ENCODE measurements around the gene AUTS2.

Gene AUTS2

GRCh38 chr7:70492625-70493024 lies 894.4 kb downstream of the AUTS2 start:
- DNase-seq = peak; percentile 38 to 86

GRCh38 chr7:70494225-70495032 lies 896.2 kb downstream of the AUTS2 start:
- no peak for DNase-seq

- no peak for DNase-seq
Observed at GRCh38 chr7:70495033-70495376, 896.7 kb downstream of the AUTS2 start.

- no peak for DNase-seq
Observed at GRCh38 chr7:70497793-70498192, 899.5 kb downstream of the AUTS2 start.

- DNase-seq = peak; percentile 44 to 87
Observed at GRCh38 chr7:70498232-70498992, 900.1 kb downstream of the AUTS2 start.

- DNase-seq = no peak
Observed at GRCh38 chr7:70500261-70500660, 902.0 kb downstream of the AUTS2 start.

GRCh38 chr7:70502117-70502863 lies 904.0 kb downstream of the AUTS2 start:
- no peak for DNase-seq

- DNase-seq = no peak
Observed at GRCh38 chr7:70504254-70504653, 906.0 kb downstream of the AUTS2 start.

- DNase-seq = no peak
Observed at GRCh38 chr7:70505468-70505867, 907.2 kb downstream of the AUTS2 start.

GRCh38 chr7:70505886-70506285 lies 907.6 kb downstream of the AUTS2 start:
- no peak for DNase-seq

GRCh38 chr7:70506434-70506833 lies 908.2 kb downstream of the AUTS2 start:
- no peak for DNase-seq

- DNase-seq = no peak
Observed at GRCh38 chr7:70512144-70512543, 913.9 kb downstream of the AUTS2 start.

- peak; percentile 36 to 71 for DNase-seq
Observed at GRCh38 chr7:70512761-70513160, 914.5 kb downstream of the AUTS2 start.

- DNase-seq = no peak
Observed at GRCh38 chr7:70520611-70521010, 922.3 kb downstream of the AUTS2 start.

- no peak for DNase-seq
Observed at GRCh38 chr7:70523249-70523988, 925.1 kb downstream of the AUTS2 start.

GRCh38 chr7:70523989-70524351 lies 925.7 kb downstream of the AUTS2 start:
- no peak for DNase-seq

GRCh38 chr7:70525991-70526390 lies 927.7 kb downstream of the AUTS2 start:
- DNase-seq = no peak

- DNase-seq = no peak
Observed at GRCh38 chr7:70527520-70528115, 929.3 kb downstream of the AUTS2 start.

- DNase-seq = no peak
Observed at GRCh38 chr7:70529436-70529835, 931.2 kb downstream of the AUTS2 start.

GRCh38 chr7:70529914-70530585 lies 931.8 kb downstream of the AUTS2 start:
- peak in 1 of 2 experiments; percentile 31 for DNase-seq

GRCh38 chr7:70533614-70534013 lies 935.3 kb downstream of the AUTS2 start:
- DNase-seq = peak in 1 of 2 experiments; percentile 13

- DNase-seq = no peak
Observed at GRCh38 chr7:70539205-70539604, 940.9 kb downstream of the AUTS2 start.
